ENCODE measurements around the gene NPAS3.

The NPAS3 gene

GRCh38 chr14:33375786-33376185, 437.1 kb downstream of the NPAS3 start:
- no peak overlapping the region for H3K4me2 ChIP-seq (ENCODE audit: insufficient read depth, low read length)
- H3K79me2 ChIP-seq (ENCODE audit: insufficient read depth, low read length): no peaks in the 10 kb centered on the region
- no peaks in the 10 kb centered on the region for H3K4me1 ChIP-seq (ENCODE audit: insufficient read depth, low read length)
- no peak for DNase-seq
- no peak overlapping the region for H3K9ac ChIP-seq (ENCODE audit: low read depth, low read length)
- no peak overlapping the region for H2AFZ ChIP-seq (ENCODE audit: low read depth, low read length)
- no peak for ATAC-seq (ENCODE audit: insufficient read depth, low read depth)
- no peaks in the 10 kb centered on the region for H4K20me1 ChIP-seq (ENCODE audit: insufficient read depth, low read length)
- H3K4me3 ChIP-seq (ENCODE audit: low read depth in 1 of 2, low read length in 2 of 2): no peak overlapping the region
- no peaks in the 10 kb centered on the region for H3K9me3 ChIP-seq (ENCODE audit: insufficient read depth, low read length, severe bottlenecking)
- no peaks in the 10 kb centered on the region for H3K36me3 ChIP-seq (ENCODE audit: insufficient read depth, low read length)
- H3K27me3 ChIP-seq (ENCODE audit: insufficient read depth, low read length, poor library complexity): peaks cover 2% of the 10 kb centered on the region
- H3K27ac ChIP-seq (ENCODE audit: low read length): no peak overlapping the region
- TF ChIP-seq EZH2 (IDR thresholded peaks at IDR 0.05; ENCODE audit: borderline replicate concordance, low read depth, low read length, severe bottlenecking): no peak

GRCh38 chr14:33376510-33376909, 437.8 kb downstream of the NPAS3 start:
- no peaks in the 10 kb centered on the region for H4K20me1 ChIP-seq (ENCODE audit: insufficient read depth, low read length)
- no peak overlapping the region for H2AFZ ChIP-seq (ENCODE audit: low read depth, low read length)
- ATAC-seq (ENCODE audit: insufficient read depth, low read depth): no peak
- H3K4me2 ChIP-seq (ENCODE audit: insufficient read depth, low read length): no peak overlapping the region
- H3K36me3 ChIP-seq (ENCODE audit: insufficient read depth, low read length): no peaks in the 10 kb centered on the region
- no peaks in the 10 kb centered on the region for H3K9me3 ChIP-seq (ENCODE audit: insufficient read depth, low read length, severe bottlenecking)
- H3K9ac ChIP-seq (ENCODE audit: low read depth, low read length): no peak overlapping the region
- no peaks in the 10 kb centered on the region for H3K79me2 ChIP-seq (ENCODE audit: insufficient read depth, low read length)
- no peak overlapping the region for H3K27ac ChIP-seq (ENCODE audit: low read length)
- H3K27me3 ChIP-seq (ENCODE audit: insufficient read depth, low read length, poor library complexity): peaks cover 2% of the 10 kb centered on the region
- no peaks in the 10 kb centered on the region for H3K4me1 ChIP-seq (ENCODE audit: insufficient read depth, low read length)
- no peak for DNase-seq
- no peak for TF ChIP-seq CTCF (IDR thresholded peaks at IDR 0.05; ENCODE audit: borderline replicate concordance, extremely low read depth, low read length, poor library complexity, severe bottlenecking)
- TF ChIP-seq EZH2 (IDR thresholded peaks at IDR 0.05; ENCODE audit: borderline replicate concordance, low read depth, low read length, severe bottlenecking): no peak
- no peak overlapping the region for H3K4me3 ChIP-seq (ENCODE audit: low read depth in 1 of 2, low read length in 2 of 2)

DNA sequence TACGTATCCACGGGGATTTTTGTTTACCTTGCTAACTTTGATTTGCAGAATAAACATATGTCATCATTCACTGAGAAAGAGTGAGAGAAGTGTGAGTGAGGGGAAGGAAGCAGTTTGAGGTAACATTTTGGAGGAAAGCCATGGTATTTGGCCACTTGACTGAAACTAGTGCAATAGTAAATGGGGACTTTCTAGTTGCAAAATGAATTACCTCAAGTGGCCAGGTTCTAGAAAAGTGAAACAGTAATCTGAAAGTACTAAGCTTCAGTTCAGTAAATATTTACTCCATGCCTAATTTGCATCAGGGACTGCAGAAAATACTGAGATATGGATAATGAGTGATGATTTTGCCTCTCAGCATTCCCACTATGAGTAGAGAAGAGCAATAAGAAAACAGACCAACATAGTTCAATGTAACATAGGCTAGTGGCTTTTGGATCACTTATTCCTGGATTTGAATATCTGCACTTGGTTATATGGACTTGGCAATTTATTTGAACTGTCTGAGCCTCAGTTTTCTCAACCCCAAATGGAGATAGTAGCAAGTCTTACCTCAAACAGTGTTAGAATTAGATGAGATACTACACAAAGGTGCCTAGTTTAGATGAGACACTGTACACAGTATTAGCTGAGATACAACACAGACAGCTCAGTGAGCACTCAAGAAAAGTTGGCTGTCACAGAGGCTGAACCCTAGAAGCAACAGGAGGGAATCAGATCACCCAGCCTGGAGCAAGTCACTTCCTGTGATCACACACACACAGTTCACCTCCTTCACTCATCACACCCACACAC, 439.1 kb downstream of the NPAS3 start:
- H3K4me1 ChIP-seq (ENCODE audit: insufficient read depth, low read length): no peaks in the 10 kb centered on the region
- TF ChIP-seq CTCF (IDR thresholded peaks at IDR 0.05; ENCODE audit: borderline replicate concordance, extremely low read depth, low read length, poor library complexity, severe bottlenecking) (no peak), EZH2 (IDR thresholded peaks at IDR 0.05; ENCODE audit: borderline replicate concordance, low read depth, low read length, severe bottlenecking) (no peak)
- H3K36me3 ChIP-seq (ENCODE audit: insufficient read depth, low read length): no peaks in the 10 kb centered on the region
- H3K27ac ChIP-seq (ENCODE audit: low read length): no peak overlapping the region
- no peak overlapping the region for H3K4me3 ChIP-seq (ENCODE audit: low read depth in 1 of 2, low read length in 2 of 2)
- no peak overlapping the region for H3K4me2 ChIP-seq (ENCODE audit: insufficient read depth, low read length)
- ATAC-seq (ENCODE audit: insufficient read depth, low read depth) (no peak), DNase-seq (no peak)
- no peaks in the 10 kb centered on the region for H3K79me2 ChIP-seq (ENCODE audit: insufficient read depth, low read length)
- no peaks in the 10 kb centered on the region for H3K9me3 ChIP-seq (ENCODE audit: insufficient read depth, low read length, severe bottlenecking)
- no peaks in the 10 kb centered on the region for H4K20me1 ChIP-seq (ENCODE audit: insufficient read depth, low read length)
- peaks cover 2% of the 10 kb centered on the region for H3K27me3 ChIP-seq (ENCODE audit: insufficient read depth, low read length, poor library complexity)
- H3K9ac ChIP-seq (ENCODE audit: low read depth, low read length): no peak overlapping the region
- H2AFZ ChIP-seq (ENCODE audit: low read depth, low read length): no peak overlapping the region

DNA sequence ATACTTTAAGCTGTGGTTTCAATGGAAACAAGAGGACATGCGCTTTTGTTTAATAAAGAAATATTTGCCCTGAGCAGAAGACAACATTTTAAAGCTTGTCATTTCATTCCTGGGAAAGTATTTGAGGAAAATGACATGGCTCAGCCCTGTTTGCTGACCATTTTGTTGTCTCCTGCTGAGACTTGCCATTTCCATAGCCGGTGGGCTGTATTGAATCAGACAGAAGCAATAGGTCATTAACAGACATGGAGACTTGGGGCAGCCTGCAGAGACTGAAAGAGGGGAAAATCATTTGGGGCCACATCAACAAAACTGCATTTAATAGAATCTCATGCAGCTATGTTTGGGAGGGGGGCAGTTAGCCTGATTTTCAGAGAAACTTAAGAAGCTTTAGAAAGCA, 443.0 kb downstream of the NPAS3 start:
- H4K20me1 ChIP-seq (ENCODE audit: insufficient read depth, low read length): no peaks in the 10 kb centered on the region
- no peaks in the 10 kb centered on the region for H3K4me1 ChIP-seq (ENCODE audit: insufficient read depth, low read length)
- H3K4me3 ChIP-seq (ENCODE audit: low read depth in 1 of 2, low read length in 2 of 2): no peak overlapping the region
- H3K4me2 ChIP-seq (ENCODE audit: insufficient read depth, low read length): no peak overlapping the region
- H3K27ac ChIP-seq (ENCODE audit: low read length): no peak overlapping the region
- ATAC-seq (ENCODE audit: insufficient read depth, low read depth) (no peak), DNase-seq (no peak)
- H3K9ac ChIP-seq (ENCODE audit: low read depth, low read length): no peak overlapping the region
- no peak for TF ChIP-seq CTCF (IDR thresholded peaks at IDR 0.05; ENCODE audit: borderline replicate concordance, extremely low read depth, low read length, poor library complexity, severe bottlenecking)
- TF ChIP-seq EZH2 (IDR thresholded peaks at IDR 0.05; ENCODE audit: borderline replicate concordance, low read depth, low read length, severe bottlenecking): no peak
- peaks cover 6% of the 10 kb centered on the region for H3K27me3 ChIP-seq (ENCODE audit: insufficient read depth, low read length, poor library complexity)
- no peak overlapping the region for H2AFZ ChIP-seq (ENCODE audit: low read depth, low read length)
- H3K79me2 ChIP-seq (ENCODE audit: insufficient read depth, low read length): no peaks in the 10 kb centered on the region
- no peaks in the 10 kb centered on the region for H3K9me3 ChIP-seq (ENCODE audit: insufficient read depth, low read length, severe bottlenecking)
- H3K36me3 ChIP-seq (ENCODE audit: insufficient read depth, low read length): no peaks in the 10 kb centered on the region

Measured in DND-41 (cell line).